ENCODE measurements around the gene SYP.

DNA sequence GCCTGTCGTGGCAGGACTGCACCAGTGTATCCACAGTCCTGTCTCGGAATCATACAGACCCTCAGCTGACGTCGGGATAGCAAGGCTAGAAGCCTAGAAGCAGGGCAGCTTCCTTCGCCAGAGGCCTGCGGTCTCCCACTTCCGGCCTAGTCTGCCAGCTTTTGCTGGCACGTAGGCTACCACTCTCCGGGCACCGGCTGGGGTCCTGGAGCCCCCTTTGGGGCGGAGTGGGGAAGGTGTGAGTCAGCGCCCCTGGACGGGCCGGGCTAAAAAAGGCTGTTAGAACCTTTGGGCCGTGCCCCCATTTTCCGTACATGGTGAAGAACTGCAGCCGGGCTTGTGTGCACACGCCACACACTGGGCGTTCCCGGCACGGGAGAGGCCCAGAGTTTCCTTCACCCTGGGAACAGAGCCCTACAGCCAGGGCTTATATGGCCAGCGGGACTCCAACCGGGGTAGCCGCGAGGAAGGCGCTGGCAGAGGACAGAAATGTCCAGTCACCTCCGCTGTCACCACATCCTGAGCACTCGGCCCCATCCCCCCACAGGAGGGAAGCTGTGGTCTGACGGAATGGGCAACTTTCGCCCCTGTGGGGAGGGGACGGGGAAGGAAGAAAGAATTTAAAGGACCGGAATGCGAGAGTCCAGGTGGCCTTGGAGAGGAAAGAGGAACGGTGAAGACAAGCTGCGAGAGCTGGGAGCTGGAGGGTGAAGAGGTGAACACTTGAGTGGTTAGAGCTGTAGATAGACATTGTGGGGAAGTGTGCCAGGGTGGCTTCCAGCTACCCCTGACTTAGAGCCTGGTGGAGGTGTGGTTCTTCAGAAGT, 32.9 kb downstream of the SYP start:
- TF ChIP-seq, protein P1, sequence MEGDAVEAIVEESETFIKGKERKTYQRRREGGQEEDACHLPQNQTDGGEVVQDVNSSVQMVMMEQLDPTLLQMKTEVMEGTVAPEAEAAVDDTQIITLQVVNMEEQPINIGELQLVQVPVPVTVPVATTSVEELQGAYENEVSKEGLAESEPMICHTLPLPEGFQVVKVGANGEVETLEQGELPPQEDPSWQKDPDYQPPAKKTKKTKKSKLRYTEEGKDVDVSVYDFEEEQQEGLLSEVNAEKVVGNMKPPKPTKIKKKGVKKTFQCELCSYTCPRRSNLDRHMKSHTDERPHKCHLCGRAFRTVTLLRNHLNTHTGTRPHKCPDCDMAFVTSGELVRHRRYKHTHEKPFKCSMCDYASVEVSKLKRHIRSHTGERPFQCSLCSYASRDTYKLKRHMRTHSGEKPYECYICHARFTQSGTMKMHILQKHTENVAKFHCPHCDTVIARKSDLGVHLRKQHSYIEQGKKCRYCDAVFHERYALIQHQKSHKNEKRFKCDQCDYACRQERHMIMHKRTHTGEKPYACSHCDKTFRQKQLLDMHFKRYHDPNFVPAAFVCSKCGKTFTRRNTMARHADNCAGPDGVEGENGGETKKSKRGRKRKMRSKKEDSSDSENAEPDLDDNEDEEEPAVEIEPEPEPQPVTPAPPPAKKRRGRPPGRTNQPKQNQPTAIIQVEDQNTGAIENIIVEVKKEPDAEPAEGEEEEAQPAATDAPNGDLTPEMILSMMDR (IDR thresholded peaks at IDR 0.05): no peak
- no peak for TF ChIP-seq EZH2 (IDR thresholded peaks at IDR 0.05)
- TF ChIP-seq EZH2phosphoT487 (IDR thresholded peaks at IDR 0.05): no peak
